OCI-LY3 (cell line): ENCODE data around the gene ELF2.
A peak's percentile ranks its signal among the peaks of the same experiment; 100 is the strongest.

ENCODE experiments used
- H2AFZ ChIP-seq: fragments of 200-600, 300-600 bp; shearing (Covaris generic); 2 replicates; pipeline ENCODE4 v1.6.0; 2014; ENCODE audit warnings: antibody characterized with exemption, low read depth, low read length
- H3K27ac ChIP-seq: fragments of 200-600, 300-600 bp; sonication (generic); 2 replicates; pipeline ENCODE4 v1.5.1; 2014; ENCODE audit warnings: mild to moderate bottlenecking, low read length, moderate library complexity, mixed read lengths
- H3K27me3 ChIP-seq: fragments of 200-600, 300-600 bp; sonication (generic); 2 replicates; pipeline ENCODE4 v1.6.1; 2014; ENCODE audit warnings: low read depth, low read length, mixed read lengths
- H3K36me3 ChIP-seq: fragments of 200-600, 300-600 bp; sonication (generic); replicated peaks from 2 replicates; pipeline ENCODE3; 2014; ENCODE audit warnings: low read depth, low read length, mixed read lengths
- H3K4me1 ChIP-seq: fragments of 300-600, 200-600 bp; sonication (generic); 2 replicates; pipeline ENCODE4 v1.6.1; 2014; ENCODE audit warnings: low read length, mixed read lengths
- H3K4me2 ChIP-seq: fragments of 200-600, 300-600 bp; sonication (generic); 2 replicates; pipeline ENCODE4 v1.6.1; 2014; ENCODE audit warnings: low read length, mixed read lengths
- H3K4me3 ChIP-seq: fragments of 300-600, 200-600 bp; sonication (generic); 2 replicates; pipeline ENCODE4 v1.5.1; 2014; ENCODE audit warnings: antibody characterized with exemption, mild to moderate bottlenecking, low read length, moderate library complexity
- H3K79me2 ChIP-seq: fragments of 300-600, 200-600 bp; shearing (Covaris generic); 2 replicates; pipeline ENCODE4 v1.6.1; 2014; ENCODE audit warnings: mild to moderate bottlenecking, low read length, mixed read lengths
- H3K9ac ChIP-seq: fragments of 300-600, 200-600 bp; shearing (Covaris generic); 2 replicates; pipeline ENCODE4 v1.6.0; 2014; ENCODE audit warnings: mild to moderate bottlenecking, low read length, moderate library complexity
- H3K9me3 ChIP-seq: fragments of 200-600, 300-600 bp; shearing (Covaris generic); 2 replicates; pipeline ENCODE4 v1.6.1; 2014; ENCODE audit warnings: low read length, mixed read lengths; ENCODE audit not compliant: insufficient read depth
- H4K20me1 ChIP-seq: fragments of 200-600, 300-600 bp; sonication (generic); 2 replicates; pipeline ENCODE4 v1.6.1; 2016; ENCODE audit warnings: low read length, mixed read lengths; ENCODE audit not compliant: insufficient read depth
- CTCF ChIP-seq: fragments of 200-600, 300-600 bp; sonication (generic); IDR thresholded peaks from 2 replicates; pipeline ENCODE4 v1.5.1; 2014; ENCODE audit warnings: antibody characterized with exemption, low read length, low read depth
- EZH2phosphoT487 ChIP-seq: fragments of 200-600 bp; shearing (Covaris generic); IDR thresholded peaks from 2 replicates; pipeline ENCODE4 v1.6.1; 2018; ENCODE audit warnings: antibody characterized with exemption, mixed run types, low read depth

The ELF2 gene

GRCh38 chr4:139142087-139142486 is 34.9 kb downstream of the ELF2 start:
- H3K36me3 ChIP-seq = peaks cover 5% of the 10 kb centered on the region
- no peaks in the 10 kb centered on the region for H3K9me3 ChIP-seq
- TF ChIP-seq CTCF (peak; percentile 37; the same call in 1 of the 2 replicates), EZH2phosphoT487 (no peak)
- H3K27ac ChIP-seq = peak overlapping the region; percentile 58
- no peak overlapping the region for H2AFZ ChIP-seq
- no peaks in the 10 kb centered on the region for H3K27me3 ChIP-seq
- H3K9ac ChIP-seq = no peak overlapping the region
- H3K4me1 ChIP-seq = peaks cover 27% of the 10 kb centered on the region
- peaks cover 52% of the 10 kb centered on the region for H3K79me2 ChIP-seq
- H3K4me3 ChIP-seq = peak overlapping the region; percentile 36
- peak overlapping the region; percentile 62 for H3K4me2 ChIP-seq
- peaks cover 62% of the 10 kb centered on the region for H4K20me1 ChIP-seq

GRCh38 chr4:139137763-139138162 is 39.3 kb downstream of the ELF2 start:
- Histone ChIP-seq H3K4me1 (peaks cover 17% of the 10 kb centered on the region), H4K20me1 (peaks cover 27% of the 10 kb centered on the region), H3K4me3 (no peak overlapping the region), H3K27ac (no peak overlapping the region), H2AFZ (no peak overlapping the region), H3K9me3 (no peaks in the 10 kb centered on the region), H3K79me2 (peaks cover 14% of the 10 kb centered on the region), H3K27me3 (no peaks in the 10 kb centered on the region), H3K36me3 (peaks cover 5% of the 10 kb centered on the region), H3K4me2 (no peak overlapping the region), H3K9ac (no peak overlapping the region)
- TF ChIP-seq EZH2phosphoT487 (no peak), CTCF (peak; percentile 23; the same call in 1 of the 2 replicates)

GRCh38 chr4:139134403-139134802 is 42.6 kb downstream of the ELF2 start:
- TF ChIP-seq EZH2phosphoT487 (no peak), CTCF (no peak)
- Histone ChIP-seq H3K27me3 (no peaks in the 10 kb centered on the region), H3K4me1 (no peaks in the 10 kb centered on the region), H3K36me3 (peaks cover 5% of the 10 kb centered on the region), H3K4me3 (no peak overlapping the region), H3K9ac (no peak overlapping the region), H3K9me3 (no peaks in the 10 kb centered on the region), H3K79me2 (no peaks in the 10 kb centered on the region), H3K27ac (no peak overlapping the region), H4K20me1 (no peaks in the 10 kb centered on the region), H2AFZ (no peak overlapping the region), H3K4me2 (no peak overlapping the region)

GRCh38 chr4:139131209-139131870 is 45.7 kb downstream of the ELF2 start:
- Histone ChIP-seq H3K27ac (no peak overlapping the region), H3K79me2 (no peaks in the 10 kb centered on the region), H3K9me3 (no peaks in the 10 kb centered on the region), H3K4me1 (no peaks in the 10 kb centered on the region), H3K4me2 (no peak overlapping the region), H4K20me1 (no peaks in the 10 kb centered on the region), H3K4me3 (no peak overlapping the region), H3K27me3 (no peaks in the 10 kb centered on the region), H2AFZ (no peak overlapping the region), H3K9ac (no peak overlapping the region), H3K36me3 (no peaks in the 10 kb centered on the region)
- no peak for TF ChIP-seq EZH2phosphoT487
- no peak for TF ChIP-seq CTCF
